ENCODE results near the gene AMZ1.

DNA sequence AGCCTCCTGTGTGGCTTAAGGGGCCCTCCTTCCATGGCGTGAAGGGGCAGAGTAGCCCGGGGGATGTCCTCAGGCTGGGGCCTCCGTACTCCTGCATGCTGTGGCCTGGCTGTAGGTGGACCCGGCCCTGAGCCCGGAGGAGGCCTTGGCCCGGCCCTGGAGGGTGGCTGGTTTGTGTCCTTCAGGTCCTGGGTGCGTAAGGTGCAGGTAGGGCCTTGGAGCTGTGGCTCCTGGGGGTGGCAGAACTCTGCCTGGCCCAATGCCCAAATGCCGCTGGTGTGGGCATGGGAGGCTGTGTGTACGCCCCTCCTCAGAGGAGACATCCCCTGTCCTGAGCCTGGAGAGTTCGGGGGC, 26.9 kb upstream of the AMZ1 start:
- TF ChIP-seq CTCF (IDR thresholded peaks at IDR 0.05 in 8 of 11, conservative IDR thresholded peaks at IDR 0.05 in 3 of 11), result no peak
- no peak for TF ChIP-seq POLR2AphosphoS5 (IDR thresholded peaks at IDR 0.05)
- TF ChIP-seq POLR2A (IDR thresholded peaks at IDR 0.05), result no peak

Measured in spleen (tissue), 7 donors.